IPS-20b (cell line): ENCODE measurements around the gene EPOP.

ENCODE experiments used
- H3K27ac ChIP-seq: one replicate; pipeline ENCODE4 v1.5.1; 2013; ENCODE audit warnings: low read length
- H3K27me3 ChIP-seq: 2 replicates; pipeline ENCODE4 v1.6.1; 2013; ENCODE audit warnings: mild to moderate bottlenecking, low read length, inconsistent platforms; ENCODE audit not compliant: insufficient read depth
- H3K36me3 ChIP-seq: 2 replicates; pipeline ENCODE4 v1.6.1; 2013; ENCODE audit warnings: low read depth, mild to moderate bottlenecking, inconsistent platforms, low read length, moderate library complexity; ENCODE audit not compliant: insufficient read depth
- H3K4me1 ChIP-seq: 2 replicates; pipeline ENCODE4 v1.6.1; 2013; ENCODE audit warnings: mild to moderate bottlenecking, control low read depth, inconsistent platforms, low read length, moderate library complexity; ENCODE audit not compliant: insufficient read depth
- H3K4me3 ChIP-seq: 2 replicates; pipeline ENCODE4 v1.5.1; 2013; ENCODE audit warnings: mild to moderate bottlenecking, low read length, inconsistent platforms
- H3K9ac ChIP-seq: 2 replicates; pipeline ENCODE4 v1.6.1; 2013; ENCODE audit warnings: low read depth, mild to moderate bottlenecking, inconsistent platforms, low read length, moderate library complexity
- H3K9me3 ChIP-seq: 2 replicates; pipeline ENCODE4 v1.6.1; 2013; ENCODE audit warnings: mild to moderate bottlenecking, low read depth, low read length, inconsistent platforms; ENCODE audit not compliant: insufficient read depth

Gene EPOP

DNA sequence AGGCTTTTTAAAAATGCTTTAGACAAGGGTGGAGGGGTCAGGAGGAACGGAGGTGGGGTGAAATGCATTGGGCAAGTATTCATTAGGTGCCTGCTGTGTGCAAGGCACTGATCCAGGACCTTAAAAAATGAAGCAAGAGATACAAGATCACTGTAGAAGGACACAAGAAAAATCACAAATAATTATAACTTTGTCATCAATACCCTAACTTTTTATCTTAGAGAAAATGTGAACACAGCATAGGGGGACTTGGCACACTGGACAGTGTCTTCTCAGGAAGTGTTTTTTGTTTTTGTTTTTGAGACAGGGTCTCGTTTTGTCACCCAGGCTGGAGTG lies 7.0 kb downstream of the EPOP start:
- no peaks in the 10 kb centered on the region for H3K9me3 ChIP-seq
- no peak overlapping the region for H3K27ac ChIP-seq
- H3K36me3 ChIP-seq, result no peaks in the 10 kb centered on the region
- H3K9ac ChIP-seq, result no peak overlapping the region
- H3K4me1 ChIP-seq, result peaks cover 7% of the 10 kb centered on the region; the same call in 1 of the 2 replicates
- H3K27me3 ChIP-seq, result peaks cover 52% of the 10 kb centered on the region
- H3K4me3 ChIP-seq, result no peak overlapping the region

DNA sequence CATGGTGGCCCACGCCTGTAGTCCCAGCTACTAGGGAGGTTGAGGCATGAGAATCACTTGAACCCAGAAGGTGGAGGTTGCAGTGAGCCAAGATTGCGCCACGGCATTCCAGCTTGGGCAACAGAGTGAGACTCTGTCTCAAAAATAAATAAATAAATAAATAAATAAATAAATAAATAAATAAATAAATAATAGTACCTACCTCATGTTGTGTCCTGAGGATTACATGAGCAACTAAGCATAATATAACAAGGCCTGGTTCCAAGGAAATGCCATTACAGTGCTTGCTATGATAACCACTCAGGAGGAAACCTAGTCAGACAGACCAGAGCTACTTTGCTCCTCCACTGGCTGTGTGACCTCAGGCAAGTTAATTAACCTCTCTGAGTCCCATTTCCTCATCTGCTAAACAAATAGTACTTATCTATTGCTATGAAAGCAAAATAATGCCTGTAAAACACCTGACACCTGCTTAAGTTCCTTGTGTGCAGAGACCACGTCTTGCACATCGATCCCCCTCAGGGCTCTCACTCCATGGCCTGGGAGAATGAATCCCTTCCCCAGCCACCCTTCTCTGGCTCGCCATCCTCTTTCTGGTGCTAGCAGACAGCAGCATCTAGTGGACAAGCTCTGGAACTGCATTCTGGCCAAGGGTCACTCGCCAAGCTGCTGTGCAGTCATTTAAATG lies 7.5 kb downstream of the EPOP start:
- no peak overlapping the region for H3K27ac ChIP-seq
- H3K4me1 ChIP-seq, result 0 out of 2 replicates have a peak, but pooled peaks cover 7% of the 10 kb centered on the region
- peaks cover 47% of the 10 kb centered on the region for H3K27me3 ChIP-seq
- no peaks in the 10 kb centered on the region for H3K9me3 ChIP-seq
- no peak overlapping the region for H3K4me3 ChIP-seq
- no peak overlapping the region for H3K9ac ChIP-seq
- H3K36me3 ChIP-seq, result no peaks in the 10 kb centered on the region

DNA sequence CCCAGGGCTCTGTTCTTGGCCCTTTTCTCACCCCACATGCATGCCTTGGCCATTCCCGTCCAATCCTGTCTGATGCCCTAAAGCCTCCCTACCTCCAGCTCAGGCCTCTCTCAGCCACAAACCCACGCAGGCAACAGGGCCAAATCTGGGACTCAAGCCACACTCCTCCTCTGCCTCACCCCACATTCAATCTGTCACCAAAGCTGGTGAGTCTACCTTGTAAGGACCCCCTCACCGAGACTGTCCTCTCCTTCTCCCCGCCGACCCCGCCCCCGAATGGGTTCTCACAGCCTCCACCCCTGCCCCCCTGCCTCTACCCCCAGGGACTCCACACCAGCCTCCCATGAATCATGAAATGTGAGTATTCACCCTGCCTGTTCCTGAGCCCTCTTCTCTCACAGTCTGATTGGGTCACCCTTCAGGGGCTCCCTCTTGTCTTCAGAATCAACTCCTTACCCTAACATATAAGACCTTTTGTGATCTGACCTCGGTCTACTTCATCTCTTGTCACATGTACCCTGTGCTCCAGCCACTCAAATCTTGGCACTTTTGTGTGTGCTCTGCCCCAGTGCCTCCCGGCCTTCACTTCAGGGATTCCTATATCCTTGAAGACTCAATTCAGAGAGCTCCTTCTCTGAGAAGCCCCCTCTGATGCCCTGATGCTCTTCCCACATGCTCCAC lies 10.7 kb downstream of the EPOP start:
- no peaks in the 10 kb centered on the region for H3K36me3 ChIP-seq
- no peak overlapping the region for H3K27ac ChIP-seq
- H3K4me3 ChIP-seq, result no peak overlapping the region
- H3K9me3 ChIP-seq, result no peaks in the 10 kb centered on the region
- no peak overlapping the region for H3K9ac ChIP-seq
- peaks cover 16% of the 10 kb centered on the region for H3K27me3 ChIP-seq
- 0 out of 2 replicates have a peak, but pooled peaks cover 2% of the 10 kb centered on the region for H3K4me1 ChIP-seq

DNA sequence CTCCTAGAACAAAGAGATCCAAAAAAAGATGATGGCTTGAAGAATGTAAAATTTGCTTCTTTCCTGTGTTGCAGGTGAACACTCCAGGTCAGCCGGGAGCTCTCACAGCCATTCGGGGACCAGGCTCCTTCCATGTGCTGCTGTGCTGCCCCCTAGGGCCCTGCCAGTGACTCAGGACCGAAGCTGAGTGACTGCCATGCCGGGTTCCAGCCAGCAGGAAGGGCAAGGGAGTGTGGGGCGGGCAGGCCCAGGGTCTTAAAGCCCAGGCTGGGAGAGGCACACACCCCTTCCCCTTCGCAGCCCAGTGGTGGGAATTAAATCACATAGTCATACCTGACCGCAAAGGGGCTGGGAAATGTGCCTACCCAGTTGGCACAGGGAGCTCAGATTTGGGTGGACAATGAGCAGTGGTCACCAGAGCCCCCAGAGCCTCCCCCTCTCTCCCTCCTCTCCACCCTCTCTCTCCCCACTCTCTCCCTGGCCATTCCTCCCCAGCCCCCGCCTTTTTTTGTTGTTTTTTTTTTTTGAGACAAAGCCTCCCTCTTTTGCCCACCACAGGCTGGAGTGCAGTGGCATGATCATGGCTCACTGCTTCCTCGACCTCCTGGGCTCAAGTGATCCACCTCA lies 11.5 kb downstream of the EPOP start:
- H3K4me3 ChIP-seq, result no peak overlapping the region
- no peak overlapping the region for H3K27ac ChIP-seq
- H3K9ac ChIP-seq, result no peak overlapping the region
- peaks cover 7% of the 10 kb centered on the region for H3K27me3 ChIP-seq
- 0 out of 2 replicates have a peak, but pooled peaks cover 2% of the 10 kb centered on the region for H3K4me1 ChIP-seq
- no peaks in the 10 kb centered on the region for H3K9me3 ChIP-seq
- no peaks in the 10 kb centered on the region for H3K36me3 ChIP-seq

DNA sequence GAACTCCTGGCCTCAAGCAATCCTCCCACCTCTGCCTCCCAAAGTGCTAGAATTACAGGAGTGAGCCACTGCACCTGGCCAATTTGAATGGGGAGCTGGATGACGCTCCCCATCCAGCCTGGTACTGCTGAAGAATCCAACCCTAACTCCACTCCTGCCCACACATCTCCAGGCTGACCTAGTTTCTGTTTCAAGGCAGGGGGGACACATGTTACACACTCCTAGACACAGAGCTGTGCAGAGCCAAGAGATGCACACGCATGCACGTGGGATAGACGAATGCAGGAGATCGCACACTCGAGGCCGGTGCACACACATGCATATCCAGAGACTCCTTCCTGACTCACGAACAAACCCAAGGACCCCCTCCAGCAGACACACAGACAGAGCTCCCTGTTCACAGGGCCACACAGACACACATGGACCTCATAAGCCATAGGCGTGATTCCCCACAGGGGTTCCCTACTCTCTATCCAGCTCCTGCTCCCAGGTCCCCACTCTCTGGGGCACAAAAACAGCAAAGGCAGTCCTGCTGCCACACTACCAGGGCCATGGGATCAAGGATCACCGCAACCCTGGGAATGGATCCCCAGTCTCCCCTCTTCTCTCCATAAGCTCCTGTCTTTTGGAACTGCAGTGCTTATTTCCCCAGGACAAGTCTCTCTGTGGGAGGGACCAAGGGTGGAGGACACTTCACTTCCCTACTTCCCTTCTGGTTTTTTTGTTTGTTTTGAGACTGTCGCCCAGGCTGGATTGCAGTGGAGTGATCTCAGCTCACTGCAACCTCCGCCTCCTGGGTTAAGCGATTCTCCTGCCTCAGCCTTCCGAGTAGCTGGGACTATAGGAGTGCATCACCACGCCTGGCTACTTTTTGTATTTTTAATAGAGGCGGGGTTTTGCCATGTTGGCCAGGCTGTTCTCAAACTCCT lies 14.4 kb downstream of the EPOP start:
- H3K27ac ChIP-seq, result no peak overlapping the region
- H3K9ac ChIP-seq, result no peak overlapping the region

DNA sequence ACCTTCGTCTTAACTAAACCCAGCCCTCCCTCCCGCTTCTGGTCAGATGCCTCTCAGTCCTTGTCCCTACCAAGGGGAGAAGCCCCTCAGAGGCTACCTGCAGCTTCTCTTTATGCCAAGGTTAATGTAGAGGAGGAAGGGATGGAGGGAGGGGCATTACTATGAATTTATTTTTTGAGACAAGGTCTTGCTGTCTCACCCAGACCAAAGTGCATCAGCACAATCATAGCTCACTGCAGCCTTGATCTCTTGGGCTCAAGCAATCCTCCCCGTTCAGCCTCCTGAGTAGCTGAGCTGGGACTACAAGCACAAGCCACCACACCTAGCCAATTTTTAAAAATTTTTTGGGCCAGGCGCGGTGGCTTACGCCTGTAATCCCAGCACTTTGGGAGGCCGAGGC lies 15.3 kb downstream of the EPOP start:
- no peak overlapping the region for H3K27ac ChIP-seq

More for the DNA sequence above, 14.4 kb downstream of the EPOP start:
- Histone ChIP-seq H3K4me3 (no peak overlapping the region), H3K27me3 (no peaks in the 10 kb centered on the region; the same call in none of the 2 replicates), H3K9me3 (no peaks in the 10 kb centered on the region), H3K4me1 (peaks cover 2% of the 10 kb centered on the region; the same call in 1 of the 2 replicates), H3K36me3 (no peaks in the 10 kb centered on the region)

DNA sequence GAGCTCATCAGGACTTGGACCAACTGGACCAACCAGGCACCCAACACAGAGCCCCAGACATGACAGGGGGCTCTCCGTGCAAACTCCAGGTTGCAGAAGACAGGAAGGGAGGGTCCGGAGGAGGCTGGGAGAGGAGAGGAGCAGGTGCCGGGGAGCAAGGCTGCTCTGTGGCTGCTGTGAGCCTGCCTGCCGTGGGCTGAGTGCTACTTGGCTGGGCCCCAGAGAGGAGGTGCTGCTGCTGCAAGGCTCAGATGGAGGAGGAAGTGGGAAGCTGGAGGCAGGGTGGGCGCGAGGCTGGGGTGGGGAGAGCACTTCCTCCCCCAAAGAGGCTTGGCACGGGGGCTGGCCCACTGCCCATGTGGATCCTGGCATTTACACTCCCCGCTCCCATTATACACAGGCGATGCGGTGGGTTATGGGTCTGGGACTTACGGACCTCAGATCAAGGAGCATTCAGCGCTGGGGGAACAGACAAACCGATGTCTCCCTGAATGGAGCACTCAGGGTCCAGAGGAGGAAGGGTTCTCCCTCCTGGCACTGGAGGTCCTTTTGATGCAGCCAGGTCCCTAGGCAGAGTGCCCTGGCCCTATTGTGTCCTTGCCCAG lies 15.9 kb downstream of the EPOP start:
- peaks cover 5% of the 10 kb centered on the region; the same call in 1 of the 2 replicates for H3K27me3 ChIP-seq
- no peaks in the 10 kb centered on the region for H3K36me3 ChIP-seq
- no peak overlapping the region for H3K27ac ChIP-seq
- H3K4me1 ChIP-seq, result peaks cover 2% of the 10 kb centered on the region; the same call in 1 of the 2 replicates
- H3K9ac ChIP-seq, result no peak overlapping the region
- no peaks in the 10 kb centered on the region for H3K9me3 ChIP-seq
- no peak overlapping the region for H3K4me3 ChIP-seq

More for the DNA sequence above, 15.3 kb downstream of the EPOP start:
- Histone ChIP-seq H3K9ac (no peak overlapping the region), H3K36me3 (no peaks in the 10 kb centered on the region), H3K27me3 (peaks cover 2% of the 10 kb centered on the region), H3K9me3 (no peaks in the 10 kb centered on the region), H3K4me1 (peaks cover 2% of the 10 kb centered on the region; the same call in 1 of the 2 replicates), H3K4me3 (no peak overlapping the region)

DNA sequence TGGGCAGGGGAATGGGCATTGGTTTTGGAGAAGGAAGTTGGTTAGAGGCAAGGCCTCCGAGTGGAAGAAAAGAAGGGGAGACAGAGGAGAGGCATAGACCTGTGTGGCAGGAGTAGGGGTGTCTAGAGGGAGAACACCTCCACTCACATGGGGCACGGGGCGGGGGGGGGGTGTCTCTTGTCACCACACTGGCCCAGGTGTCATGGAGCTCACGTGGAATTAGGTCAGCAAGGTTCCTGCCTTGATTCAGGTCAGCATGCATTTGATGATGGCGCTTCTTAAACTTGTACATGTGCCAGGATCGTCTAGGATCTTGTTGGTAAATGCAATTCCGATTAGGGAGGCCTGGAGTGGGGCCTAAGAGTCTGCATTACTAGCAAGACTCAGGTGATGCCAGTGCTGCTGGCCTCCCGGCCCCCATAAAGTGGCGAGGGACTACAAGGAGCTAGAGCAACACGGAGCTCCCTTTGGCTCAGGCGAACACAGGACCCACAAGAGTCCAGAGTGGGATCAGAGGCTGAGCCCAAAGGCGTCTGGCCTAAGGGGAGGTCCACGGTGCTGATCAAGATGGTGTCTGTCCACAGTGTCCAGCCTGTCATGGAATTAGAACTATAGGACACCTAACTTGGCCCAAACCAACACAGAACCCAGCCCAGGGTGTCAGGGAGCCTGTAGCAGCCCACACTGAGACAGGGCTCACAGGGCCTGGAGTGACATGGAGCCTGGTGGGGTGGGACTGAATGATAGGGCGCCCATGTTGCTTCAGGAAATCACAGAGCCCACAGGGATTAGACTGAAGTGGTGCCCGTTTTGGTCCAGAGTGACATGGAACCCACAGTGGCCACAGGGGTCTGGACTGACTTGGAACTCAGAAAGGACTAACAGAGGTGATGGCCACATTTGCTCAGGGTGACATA lies 16.7 kb downstream of the EPOP start:
- Histone ChIP-seq H3K4me1 (no peaks in the 10 kb centered on the region; the same call in 1 of the 2 replicates), H3K4me3 (no peak overlapping the region), H3K9ac (no peak overlapping the region), H3K9me3 (no peaks in the 10 kb centered on the region), H3K27me3 (peaks cover 5% of the 10 kb centered on the region; the same call in 1 of the 2 replicates), H3K36me3 (no peaks in the 10 kb centered on the region), H3K27ac (no peak overlapping the region)

DNA sequence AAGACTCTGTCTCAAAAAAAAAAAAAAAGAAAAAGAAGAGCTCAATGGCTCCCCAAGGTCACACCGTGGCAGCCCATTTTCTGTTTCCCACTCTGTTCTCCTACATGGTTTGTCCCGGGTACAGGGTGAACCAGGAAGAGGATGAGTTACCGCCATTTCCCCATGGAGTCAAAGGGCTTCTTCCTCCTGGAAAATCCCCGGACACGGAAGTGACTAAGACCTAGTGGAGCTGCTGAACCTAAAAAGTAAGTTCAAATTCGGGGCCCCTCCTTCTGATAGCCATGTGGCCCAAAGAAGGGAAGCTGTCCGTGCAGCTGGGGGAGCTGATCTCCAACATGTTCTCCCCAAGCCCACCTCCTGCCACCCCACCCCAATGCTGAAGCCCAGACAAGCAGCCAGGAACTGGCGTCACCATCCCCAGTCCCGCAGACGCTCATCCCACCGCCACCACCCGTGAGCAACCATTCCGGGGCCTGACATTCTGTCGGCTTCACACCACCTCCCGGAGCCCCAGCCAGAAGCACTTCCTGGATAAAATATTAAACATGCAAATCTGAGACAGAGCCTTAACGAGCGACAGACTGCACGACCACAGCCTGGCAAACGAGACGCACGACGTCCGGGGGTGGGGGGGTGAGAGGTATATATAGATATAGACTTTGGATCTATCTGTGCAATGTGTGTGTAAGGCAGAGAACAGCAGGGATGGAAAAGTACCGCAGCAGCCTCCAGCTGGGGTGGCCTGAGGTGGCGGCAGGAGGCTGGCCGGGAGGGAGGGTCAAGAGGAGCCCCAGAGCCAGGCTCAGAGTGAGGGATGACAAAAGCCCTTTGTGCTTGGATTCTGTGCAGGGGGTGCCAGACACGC lies 17.6 kb downstream of the EPOP start:
- Histone ChIP-seq H3K9me3 (no peaks in the 10 kb centered on the region), H3K36me3 (no peaks in the 10 kb centered on the region), H3K27ac (no peak overlapping the region), H3K4me3 (no peak overlapping the region), H3K9ac (no peak overlapping the region), H3K27me3 (peaks cover 5% of the 10 kb centered on the region; the same call in 1 of the 2 replicates), H3K4me1 (no peaks in the 10 kb centered on the region; the same call in 1 of the 2 replicates)
